Measurements from ENCODE around the gene PLEKHA1.

Gene PLEKHA1

DNA sequence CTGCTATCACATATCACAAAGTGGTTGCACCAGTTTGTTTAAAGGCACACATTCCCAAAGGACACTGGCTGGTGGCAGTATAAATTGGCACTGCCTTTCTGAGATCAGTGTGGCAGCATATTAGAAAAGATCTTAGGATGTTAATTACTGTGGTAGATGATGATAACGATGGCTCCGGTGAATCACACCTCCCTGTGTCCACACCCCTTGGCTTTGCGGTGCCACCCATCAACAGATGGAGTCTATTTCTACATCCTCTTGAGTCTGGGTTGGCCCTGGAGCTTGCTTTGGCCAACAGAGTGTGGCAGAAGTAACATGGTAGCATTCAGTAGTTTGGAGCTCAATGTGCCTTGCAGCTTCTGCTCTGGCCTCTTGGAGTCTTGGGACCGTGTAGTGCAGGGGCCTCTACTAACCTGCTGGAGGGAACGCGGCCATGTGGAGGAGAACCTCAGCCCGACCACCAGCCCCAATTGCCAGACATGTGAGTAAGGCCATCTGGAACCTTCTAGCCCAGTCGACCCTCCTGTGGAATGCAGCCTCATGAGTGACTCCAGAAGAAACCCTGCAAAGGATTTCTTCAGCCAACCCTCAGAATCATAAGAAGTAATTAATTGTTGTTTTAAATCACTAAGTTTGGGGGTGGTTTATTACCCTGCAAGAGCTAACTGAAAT lies 27.2 kb upstream of the PLEKHA1 start:
- DNase-seq: no peak

DNA sequence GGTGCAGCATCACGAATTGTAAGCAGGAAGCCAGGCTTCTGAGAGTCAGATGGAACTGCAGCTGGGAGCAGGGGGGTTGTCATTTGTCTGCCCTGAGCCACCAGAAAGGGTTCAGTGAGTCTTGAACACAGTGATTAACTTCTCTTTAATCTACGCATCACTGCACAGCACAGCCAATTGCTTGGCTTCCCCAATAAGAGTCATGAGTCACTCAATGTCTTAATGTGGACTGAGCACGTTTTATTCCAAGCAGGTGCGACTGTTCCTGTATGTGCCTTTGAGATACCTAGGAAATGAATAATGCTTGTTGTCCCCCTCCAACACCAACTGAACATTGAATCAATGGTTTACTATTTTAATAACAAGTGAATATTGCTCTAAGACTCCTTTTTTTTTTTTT lies 26.0 kb upstream of the PLEKHA1 start:
- no peak for DNase-seq

DNA sequence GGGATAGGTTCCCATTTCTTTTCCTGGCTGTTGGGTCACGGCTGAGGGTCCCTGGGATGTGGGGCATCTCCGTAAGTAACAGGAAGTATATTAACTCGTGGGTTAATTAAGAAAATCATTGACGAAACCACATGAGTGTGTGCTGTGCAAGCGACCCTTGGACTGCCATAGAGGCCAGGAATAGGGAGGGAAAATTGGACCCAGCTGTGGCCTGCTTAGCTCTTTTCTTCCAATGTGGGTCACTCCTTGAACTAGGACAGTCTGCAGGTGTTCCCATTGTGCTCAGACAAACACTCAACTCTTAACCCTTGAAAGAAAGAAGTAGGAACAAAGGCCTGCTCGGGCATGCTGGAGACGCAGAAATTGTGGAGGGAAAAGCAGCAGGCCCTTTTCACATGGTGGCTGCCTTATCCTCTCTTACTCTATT lies 25.6 kb upstream of the PLEKHA1 start:
- DNase-seq: no peak

DNA sequence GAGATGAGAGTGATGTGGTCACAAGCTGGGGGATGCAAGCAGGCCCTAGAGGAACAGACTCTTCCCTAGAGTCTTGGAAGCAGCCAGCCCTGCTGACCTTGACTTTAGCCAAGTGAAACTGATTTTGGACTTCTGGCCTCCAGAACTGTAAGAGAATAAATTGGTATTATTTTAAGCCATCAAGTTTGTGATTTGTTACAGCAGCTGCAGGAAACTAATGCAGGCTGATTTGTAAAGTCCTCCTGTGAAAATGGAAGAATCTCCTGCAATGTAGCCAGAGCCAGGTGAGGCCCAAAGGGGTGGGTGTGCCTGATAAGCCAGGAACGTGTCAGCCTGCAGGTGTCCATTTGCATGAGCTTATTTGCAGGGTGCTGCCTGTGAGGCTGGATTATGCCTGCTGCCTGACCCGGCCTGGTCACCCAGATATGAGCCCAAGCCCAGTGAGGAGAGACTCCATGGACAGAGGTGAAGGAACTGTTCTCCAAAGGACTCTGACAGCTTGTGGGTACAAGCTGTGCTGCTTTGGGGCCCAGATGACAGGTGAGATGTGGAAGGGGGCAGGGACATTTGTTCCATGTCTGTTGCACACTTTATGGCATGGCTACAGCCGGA lies 24.6 kb upstream of the PLEKHA1 start:
- DNase-seq: no peak

DNA sequence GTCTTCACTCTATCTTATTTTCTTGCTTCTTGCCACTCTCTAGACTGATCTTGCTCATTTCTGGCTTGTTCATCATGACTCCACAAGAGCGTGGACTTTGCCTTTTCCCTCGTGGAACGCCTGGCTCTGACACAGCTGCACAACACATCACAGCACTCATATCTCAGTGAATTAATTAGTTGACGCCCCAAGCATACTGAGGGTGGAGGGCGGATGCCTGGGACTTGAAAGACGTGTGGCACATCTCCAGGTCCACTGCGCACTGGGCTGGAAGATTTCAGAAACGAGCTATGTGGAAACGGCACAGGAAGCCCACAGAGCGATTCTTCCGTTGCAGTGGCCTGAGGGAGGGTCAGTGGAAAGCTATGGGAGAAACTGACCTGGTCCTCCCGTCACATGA lies 23.6 kb upstream of the PLEKHA1 start:
- no peak for DNase-seq

DNA sequence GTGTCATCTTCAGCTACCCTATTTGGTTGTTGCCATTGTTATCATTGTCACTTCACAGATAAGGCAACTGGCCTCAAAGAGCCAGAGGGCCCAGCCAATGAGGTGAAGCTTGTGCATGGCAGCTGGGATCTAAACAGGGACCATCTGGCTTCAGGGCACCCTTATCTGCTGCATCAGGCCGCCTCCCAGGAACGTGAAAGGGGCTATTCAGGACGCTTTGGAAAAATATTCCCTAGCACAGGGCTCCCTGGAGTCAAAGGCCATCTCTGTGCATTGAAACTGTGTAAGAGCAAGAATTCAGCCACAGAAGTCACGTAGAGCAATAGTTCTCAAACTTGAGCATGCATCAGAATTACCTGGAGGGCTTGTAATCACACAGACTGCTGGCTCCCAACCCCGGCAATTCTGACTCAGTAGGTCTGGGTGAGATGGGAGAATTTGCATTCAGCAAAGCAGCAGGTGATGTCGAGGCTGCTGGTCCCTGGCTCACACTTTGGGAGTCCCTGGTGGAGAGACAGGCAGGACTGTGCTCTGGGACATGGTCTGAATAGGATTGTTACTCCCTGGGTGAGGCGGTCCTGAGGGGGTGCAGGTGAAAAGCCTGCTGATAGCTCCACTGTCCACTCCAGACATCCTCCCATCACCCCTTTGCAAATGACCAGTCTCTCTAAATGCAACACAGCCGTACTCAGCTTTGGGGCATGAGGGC lies 21.5 kb upstream of the PLEKHA1 start:
- DNase-seq: no peak

DNA sequence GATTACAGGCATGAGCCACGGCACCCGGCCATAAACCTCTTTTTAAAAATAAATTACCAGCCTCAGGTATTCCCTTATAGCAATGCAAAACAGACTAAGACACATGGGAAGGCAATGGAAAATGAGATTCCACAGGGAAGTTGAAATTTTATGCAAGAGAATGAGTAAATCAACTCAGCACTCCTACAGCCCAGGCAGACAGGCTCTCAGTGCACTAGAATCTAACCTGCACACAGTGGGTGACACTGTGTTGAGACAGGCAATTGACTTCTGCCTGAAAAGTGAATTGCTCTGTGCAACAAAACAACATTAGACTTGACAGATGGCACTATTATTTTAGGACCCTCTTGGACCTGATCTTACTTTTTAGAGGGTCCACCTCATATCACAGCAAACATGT lies 20.1 kb upstream of the PLEKHA1 start:
- DNase-seq: no peak

DNA sequence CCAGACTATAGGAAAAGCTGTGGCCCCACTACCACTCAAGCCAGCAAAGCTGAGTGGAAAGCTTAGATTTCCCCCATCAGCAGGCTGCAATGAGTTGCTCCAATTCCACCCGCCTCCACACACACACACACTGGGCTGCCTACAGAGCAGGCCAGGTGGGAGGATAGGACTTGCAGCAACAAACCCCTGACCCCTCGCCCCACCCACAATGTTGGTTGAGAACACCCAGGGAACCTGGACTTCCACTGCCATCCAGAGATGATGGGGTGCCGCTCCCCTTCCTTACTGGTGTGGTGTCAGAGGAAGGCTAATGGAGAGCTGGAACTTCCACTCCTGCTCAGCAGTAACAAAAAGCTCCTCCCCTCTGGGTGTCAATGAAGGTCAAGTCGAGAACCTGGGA lies 16.8 kb upstream of the PLEKHA1 start:
- DNase-seq: no peak

DNA sequence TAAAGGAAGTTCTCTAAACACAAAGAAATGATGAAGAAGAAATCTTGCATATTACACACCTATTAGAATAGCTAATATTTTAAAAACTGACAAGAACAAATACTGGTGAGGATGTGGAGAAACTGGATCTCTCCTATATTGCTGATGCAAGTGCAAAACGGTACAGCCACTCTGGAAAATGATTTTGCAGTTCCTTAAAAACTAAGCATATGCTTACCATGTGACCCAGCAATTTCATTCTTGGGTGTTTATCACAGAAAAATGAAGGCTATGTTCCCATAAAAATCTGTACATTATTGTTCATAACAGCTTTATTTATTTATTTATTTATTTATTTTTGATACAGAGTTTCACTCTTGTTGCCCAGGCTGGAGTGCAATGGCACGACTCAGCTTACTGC lies 14.9 kb upstream of the PLEKHA1 start:
- DNase-seq: no peak

DNA sequence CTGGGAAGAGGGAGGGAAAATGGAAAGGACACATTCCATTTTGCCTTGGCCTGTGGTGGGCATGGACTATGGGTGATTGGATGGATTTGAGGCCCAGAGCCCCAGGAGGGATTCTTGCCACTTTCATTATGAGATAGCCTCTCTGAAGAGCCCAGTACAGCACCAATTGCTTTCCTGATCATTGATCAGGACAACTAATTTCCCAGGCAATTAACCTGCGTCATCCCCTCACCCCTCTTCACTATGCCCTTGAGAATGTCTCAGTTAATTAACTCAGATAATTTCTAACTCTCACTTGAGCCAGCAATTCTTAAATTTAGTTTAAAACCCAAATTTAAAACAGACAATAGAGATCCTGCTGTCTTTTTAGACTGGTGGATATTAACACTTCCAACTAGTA lies 13.5 kb upstream of the PLEKHA1 start:
- DNase-seq: no peak

DNA sequence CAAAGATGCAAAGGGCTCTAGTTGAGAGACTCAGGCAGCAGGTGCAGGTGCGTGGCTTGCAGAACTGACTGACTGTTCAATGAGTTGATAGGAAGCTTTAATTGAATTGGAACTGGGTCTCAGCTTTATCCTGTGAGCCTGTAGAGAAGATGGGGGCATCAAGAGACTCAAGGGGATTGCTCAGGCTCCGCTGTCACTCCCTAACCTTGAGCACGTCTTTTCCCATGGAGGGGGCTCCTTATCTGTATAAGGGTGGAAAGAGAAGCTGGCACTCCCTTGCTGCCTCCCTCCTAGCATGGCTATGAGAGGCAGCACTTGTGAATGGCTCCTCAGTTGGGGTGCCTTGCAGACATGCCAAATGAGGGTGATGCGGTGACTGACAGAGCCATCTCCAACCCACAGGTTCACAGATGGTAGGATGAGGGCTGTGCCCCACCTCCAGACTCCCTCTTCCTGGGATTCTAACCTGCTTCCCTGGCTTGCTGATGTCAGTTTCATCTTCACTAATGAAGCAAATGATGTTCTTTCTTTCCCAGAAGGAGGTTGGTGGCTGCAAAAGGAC lies 12.4 kb upstream of the PLEKHA1 start:
- DNase-seq: no peak

DNA sequence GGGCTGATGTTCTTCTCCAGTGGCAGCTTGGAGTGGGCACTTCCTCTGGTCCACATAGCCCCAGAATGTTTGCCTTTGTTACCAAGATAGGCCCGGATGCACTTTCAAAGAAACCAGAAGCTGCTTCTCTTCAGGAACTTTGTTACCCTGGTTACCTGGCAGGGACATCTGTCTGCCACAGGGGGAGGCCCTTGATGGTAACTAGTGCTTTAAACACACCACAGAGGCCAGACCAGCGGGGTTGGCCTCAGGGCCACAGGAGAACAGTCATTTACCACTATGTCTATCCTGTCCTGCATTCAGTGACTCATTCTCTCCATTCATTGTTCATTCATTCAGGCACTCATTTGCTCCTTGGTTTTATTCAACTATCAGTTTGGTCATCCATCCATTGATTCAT lies 11.9 kb upstream of the PLEKHA1 start:
- no peak for DNase-seq

DNA sequence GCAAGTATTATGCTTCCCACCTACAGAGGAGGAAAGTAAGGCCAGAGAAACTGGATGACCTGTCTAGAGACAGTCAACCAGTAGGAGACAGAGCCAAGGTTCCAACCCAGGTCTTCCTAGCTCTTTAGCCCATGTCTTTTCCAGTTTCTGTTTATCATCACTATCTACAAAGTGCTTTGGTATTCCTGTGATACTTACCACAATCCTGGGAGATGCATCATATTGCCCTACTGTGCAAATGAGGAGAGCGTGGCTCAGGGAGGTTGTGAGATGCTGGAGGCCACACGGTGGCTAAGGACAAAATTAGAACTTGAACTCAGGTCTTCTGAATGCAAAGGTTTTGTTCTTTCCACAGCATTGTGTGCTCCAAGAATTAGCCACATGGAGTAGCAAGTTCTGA lies 11.2 kb upstream of the PLEKHA1 start:
- no peak for DNase-seq

DNA sequence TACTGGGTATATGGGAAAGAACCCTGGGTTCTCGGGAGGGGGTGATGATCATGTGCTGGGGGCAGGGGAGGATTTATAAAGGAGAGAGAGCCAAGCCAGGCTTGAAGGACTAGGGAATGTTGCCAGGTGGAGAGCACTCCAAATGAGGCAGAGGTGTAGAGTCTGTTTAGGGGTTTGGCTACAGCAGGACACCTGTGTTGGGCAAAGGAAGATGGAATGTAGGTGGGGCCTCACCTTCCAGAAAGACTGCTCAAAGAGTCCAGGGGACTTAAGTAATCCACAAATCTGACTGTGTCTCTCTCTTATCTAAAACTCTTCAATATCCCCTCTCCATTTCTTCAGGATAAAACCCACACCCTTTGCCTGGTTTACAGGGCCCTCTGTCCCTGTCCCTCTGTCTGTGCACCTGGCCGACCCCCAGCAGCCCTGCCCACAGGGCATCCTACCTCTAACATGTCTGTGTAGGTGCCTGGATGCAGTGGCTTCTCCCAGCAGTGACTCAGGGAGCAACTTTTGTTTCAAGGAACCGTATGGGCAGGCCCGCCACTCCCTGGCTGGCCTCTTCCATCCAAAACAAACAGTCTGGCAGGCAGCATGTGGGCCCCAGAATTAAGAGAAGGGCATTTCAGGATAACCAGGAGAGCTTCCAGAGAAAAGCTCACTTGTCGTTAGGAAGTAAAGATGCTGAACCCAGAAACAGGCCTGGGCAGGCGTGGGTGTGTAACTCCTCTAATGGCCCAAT lies 10.6 kb upstream of the PLEKHA1 start:
- no peak for DNase-seq

DNA sequence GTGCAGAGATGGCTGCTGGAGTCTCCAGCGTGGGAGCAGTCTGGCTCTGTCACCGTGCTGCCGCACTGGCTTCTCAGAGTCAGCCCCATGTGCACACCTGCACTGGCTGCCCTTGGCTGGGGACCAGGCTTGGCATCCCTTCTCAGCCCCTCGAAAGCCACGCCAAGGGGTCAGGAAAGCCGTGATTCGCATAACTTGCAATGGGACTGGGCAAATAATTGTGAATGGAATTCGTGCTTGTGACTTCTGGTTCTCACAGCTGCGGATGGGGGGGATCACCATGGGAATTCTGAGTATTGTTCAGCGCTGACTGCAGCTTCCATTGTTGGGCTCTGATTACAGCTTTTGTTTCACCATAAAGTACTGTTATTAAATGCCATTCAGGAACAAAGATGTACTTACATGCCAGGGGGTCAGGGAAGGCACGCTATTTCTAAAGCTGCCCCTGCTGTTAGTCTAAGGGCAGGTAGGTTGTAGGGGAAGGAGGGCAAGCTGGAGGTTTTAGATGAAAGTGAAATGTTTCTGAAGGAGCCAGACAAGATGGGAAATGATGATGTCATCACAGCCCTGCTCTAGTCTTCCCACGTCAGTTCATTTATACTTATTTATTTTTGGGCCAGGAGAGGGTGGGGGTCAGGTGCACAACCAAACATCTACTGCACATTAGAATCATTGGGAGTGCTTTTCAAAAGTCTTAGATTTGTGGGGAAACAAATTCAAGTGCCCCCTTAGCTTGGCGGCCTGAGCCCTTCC lies 5.8 kb upstream of the PLEKHA1 start:
- DNase-seq: no peak

DNA sequence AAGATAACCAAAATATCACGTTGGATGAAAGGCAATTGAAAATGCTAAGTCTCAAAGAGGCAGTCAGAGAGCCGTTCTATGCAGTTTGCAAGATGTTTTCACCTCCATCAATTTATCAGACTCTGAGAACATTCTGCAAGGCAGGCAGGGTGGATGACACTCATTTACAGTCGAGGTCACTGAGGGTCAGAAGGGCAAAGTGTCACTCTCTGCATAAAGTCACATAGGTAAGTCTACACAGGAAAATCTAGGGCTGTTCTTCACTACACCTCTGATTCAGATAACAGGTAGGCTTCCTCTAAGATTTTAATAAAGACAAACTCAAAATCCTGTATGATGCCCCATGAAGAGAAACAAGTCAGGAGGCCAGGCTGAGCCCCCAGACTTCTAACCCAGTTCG lies 1.4 kb upstream of the PLEKHA1 start:
- no peak for DNase-seq

DNA sequence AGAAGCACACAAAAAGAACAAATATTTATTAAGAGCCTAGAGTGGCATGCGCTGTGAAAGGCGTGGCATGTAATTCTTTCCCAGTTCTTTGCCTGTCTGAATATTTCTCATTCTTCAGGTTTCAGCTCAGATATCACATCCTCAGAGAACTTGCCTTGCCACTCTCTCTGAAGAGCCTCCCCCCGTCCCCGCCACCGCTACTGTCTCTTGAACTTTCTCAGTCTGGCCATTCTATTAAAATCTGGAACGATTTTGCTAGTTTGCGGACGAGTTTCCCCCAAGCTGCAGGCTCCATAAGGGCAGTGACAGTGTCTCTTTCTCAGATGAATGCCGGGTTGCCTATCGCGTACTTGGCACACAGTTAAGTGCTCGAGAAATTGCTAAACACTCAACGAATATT lies 787 bp upstream of the PLEKHA1 start:
- DNase-seq: no peak

DNA sequence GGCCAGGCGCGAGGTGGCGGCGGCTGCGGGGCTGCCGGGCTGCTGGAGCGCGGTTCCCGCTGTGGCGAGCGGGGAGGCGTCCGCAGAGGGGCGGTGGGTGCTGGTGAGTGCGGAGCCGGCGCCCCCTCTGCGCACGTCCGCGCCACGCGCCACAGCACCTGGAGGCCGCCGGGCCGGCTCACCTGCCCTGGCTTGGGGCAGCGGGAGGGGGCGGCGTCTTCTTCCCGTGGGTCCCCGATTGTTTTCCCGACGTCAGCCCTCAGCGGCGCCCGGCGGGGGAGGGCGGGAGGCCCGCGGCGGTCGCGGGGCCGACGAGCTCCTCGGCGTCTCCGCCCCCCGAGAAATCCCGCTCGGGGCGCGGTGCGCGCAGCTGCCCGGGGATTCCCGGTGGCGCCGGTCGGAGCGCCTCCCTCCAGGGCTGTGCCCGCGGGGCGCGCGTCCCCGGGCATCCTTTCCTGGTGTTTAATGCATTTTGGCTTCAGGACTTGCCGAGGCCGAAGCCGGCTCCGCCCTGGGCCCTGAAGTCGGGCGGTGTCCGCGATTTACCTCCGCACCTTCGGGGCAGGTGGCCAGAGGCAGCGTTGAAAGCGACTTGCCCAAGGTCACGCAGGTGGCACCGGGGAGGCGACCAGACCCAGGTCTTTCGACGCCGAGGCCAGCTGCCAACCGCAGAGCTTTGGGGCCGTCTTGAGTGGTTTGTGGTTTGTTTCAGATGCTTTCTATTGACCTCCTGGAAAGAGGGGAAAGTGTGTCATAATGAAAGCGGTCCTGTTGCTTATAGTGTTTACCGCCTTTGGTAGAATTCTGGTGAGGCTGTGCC lies 561 bp downstream of the PLEKHA1 start:
- no peak for DNase-seq

DNA sequence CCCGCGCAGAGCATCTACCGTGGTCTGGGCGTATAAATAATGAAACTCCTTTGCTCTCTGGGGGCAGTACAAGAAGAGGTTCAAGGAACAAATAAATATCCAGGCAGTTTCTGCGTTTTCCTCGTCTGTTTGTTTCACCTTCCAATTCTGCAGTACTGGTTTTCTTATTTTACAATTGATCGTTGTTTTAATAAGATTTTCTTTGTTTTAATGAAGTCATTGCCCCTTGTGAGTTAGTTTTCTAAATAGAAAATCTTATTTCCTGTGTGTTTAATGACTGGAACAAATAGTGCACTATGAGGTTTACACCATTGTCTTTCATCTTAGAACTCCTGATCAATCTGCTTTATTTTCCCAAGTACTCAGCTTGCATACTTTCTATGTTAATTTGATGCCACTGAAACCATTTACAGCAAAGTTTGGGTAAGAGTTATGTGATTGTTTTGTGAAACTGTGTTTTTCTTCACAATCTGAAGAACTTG lies 1.2 kb downstream of the PLEKHA1 start:
- DNase-seq: no peak

DNA sequence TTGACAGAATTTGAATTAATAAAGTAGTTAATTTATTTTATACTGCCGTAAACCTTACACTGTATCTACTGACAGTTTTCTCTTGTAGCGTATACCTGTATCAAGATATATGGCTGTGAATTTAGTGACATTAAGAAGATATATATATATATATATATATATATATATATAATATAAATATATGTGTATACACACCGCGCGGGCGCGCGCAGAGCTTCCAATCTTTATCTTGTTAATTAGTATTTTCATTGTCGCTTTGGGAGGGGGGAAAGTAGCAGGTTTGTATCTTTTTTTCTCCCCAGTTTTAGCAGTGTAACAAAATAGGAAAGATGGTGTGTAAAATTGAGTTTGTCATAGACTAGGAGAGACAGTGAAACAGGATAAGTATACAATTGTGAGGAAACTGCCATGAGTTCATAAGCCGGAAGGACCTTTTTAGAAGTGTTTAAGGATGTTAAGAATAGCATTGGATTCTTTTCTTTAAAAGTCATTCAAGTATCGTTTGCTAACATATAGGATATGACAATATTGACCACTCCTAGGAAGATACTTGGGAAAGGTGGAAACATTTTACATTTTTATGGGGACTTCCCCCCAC lies 2.0 kb downstream of the PLEKHA1 start:
- no peak for DNase-seq

DNA sequence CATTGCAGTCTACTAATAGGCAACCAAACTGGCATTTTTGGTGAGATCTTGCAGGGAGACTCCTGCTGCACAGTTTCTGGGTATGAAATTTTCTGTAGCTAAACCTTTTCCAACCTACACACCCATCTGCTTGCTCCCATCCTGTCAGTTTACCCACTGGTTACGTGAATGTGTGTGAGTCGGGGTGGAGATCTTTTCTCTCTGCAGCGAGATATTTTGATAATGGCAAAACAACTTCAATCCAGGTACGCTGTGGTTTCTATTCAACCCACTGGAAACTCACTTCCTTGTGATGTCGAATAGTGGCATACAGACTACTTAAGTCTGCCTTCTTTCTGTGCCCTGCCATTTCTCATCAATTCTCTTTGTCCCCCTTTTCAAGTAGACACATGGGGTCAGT lies 4.5 kb downstream of the PLEKHA1 start:
- no peak for DNase-seq
